ENCODE results near the gene AZU1. TPM values are rescaled to one million over a fixed set of nuclear protein-coding genes. Genes with fewer than 3 reads are reported as not detected.
A peak's percentile ranks its signal among the peaks of the same experiment; 100 is the strongest.

The AZU1 gene
- total RNA-seq, 1 experiment from 2014 or later, result not detected

- DNase-seq (ENCODE audit: low read depth, low spot score) (no peak), ATAC-seq (no peak)
- Histone ChIP-seq H3K4me2 (ENCODE audit: low read length) (peak overlapping the region; percentile 95), H3K9me2 (ENCODE audit: insufficient read depth) (no peaks in the 10 kb centered on the region), H3K4me1 (ENCODE audit: control insufficient read depth in 1 of 2, insufficient read depth in 2 of 2, low read length in 2 of 2) (peaks cover 17 to 28% of the 10 kb centered on the region in 2 experiments), H3K79me2 (ENCODE audit: insufficient read depth, low read length) (peaks cover 32% of the 10 kb centered on the region), H3K9me3 (ENCODE audit: control insufficient read depth in 1 of 2, insufficient read depth in 1 of 2, low read depth in 1 of 2, low read length in 2 of 2) (no peaks in the 10 kb centered on the region), H3K27ac (ENCODE audit: low read depth, low read length) (peak overlapping the region; percentile 96), H3K36me3 (ENCODE audit: control insufficient read depth in 1 of 2, insufficient read depth in 2 of 2, low read length in 2 of 2) (peaks cover 9 to 26% of the 10 kb centered on the region in 2 experiments; a peak in 2 of 4 replicates), H3K4me3 (replicated peaks in 1 of 2; ENCODE audit: low read depth in 1 of 2, low read length in 2 of 2) (peak overlapping the region; percentile 72 to 83), H4K20me1 (ENCODE audit: insufficient read depth) (peaks cover 23% of the 10 kb centered on the region; the same call in 1 of the 2 replicates), H2AFZ (ENCODE audit: low read depth, low read length, poor library complexity, severe bottlenecking) (no peak overlapping the region), H3K9ac (ENCODE audit: low read length) (peak overlapping the region; percentile 87), H3K27me3 (ENCODE audit: insufficient read depth, low read length) (no peaks in the 10 kb centered on the region)
- intact Hi-C loops (cut with micrococcal nuclease), result loop anchor here (2.0 to 10.0 kb wide), 2 partner anchors 133 to 449 kb away; partner anchors contain the start of genes ATP5F1D, MIDN and RNF126
- TF ChIP-seq CEBPB (IDR thresholded peaks at IDR 0.05; ENCODE audit: low read depth) (no peak), ZBTB33 (IDR thresholded peaks at IDR 0.05; ENCODE audit: extremely low read depth, insufficient replicate concordance, low read length) (no peak), ATF3 (IDR thresholded peaks at IDR 0.05) (no peak), CTCF (IDR thresholded peaks at IDR 0.05 in 2 of 3, conservative IDR thresholded peaks at IDR 0.05 in 1 of 3; ENCODE audit: borderline replicate concordance in 1 of 3, insufficient read depth in 1 of 3, low read depth in 2 of 3, low read length in 2 of 3) (no peak), SIN3A (IDR thresholded peaks at IDR 0.05; ENCODE audit: low read depth) (no peak), ZFX (IDR thresholded peaks at IDR 0.05) (no peak), EGR1 (IDR thresholded peaks at IDR 0.05; ENCODE audit: low read depth) (no peak)
- no TSS peak for BruUV-seq (replicated peaks)
- CTCF ChIA-PET, result no interaction called here
- POLR2A ChIA-PET, result interaction anchor here (0.6 to 1.3 kb wide), 3 partner anchors 11 to 179 kb away, joined by 3 to 4 read pairs (median 3); no protein-coding TSS in a partner anchor
- RAD21 ChIA-PET (ENCODE audit: low non-redundant PET in 1 of 2, low total read pairs in 2 of 2, uncharacterized antibody in 2 of 2, unreplicated experiment in 2 of 2), result no interaction called here
Observed at GRCh38 chr19:795691-796581, 31.7 kb upstream of the AZU1 start.

Measured in HCT116 (cell line).